ENCODE data around the gene ASB13.

- TF ChIP-seq POLR2A (IDR thresholded peaks at IDR 0.05; ENCODE audit: low read length) (no peak), GATA1 (IDR thresholded peaks at IDR 0.05; ENCODE audit: low read depth, low read length) (no peak)
Measured at GRCh38 chr10:5630112-5630436, 36.3 kb downstream of the ASB13 start.

All from erythroblast (primary cell).